Activated naive CD4-positive, alpha-beta T cell treated with anti-CD3 and anti-CD28 coated beads, Interleukin-2, amount 50 U/mL, for 16 hours (primary cell): ENCODE measurements around the gene THSD4.
"Not testable (repeated sequence)": the region's sequence is repeated elsewhere in the genome, so short reads cannot be mapped to it uniquely, and the experiment has no call there.

Experiments
- DNase-seq: peaks from one replicate; pipeline ENCODE4 v3.0.0-alpha.2; 2020

The THSD4 gene

GRCh38 chr15:71153823-71154524 lies 38.7 kb downstream of the THSD4 start:
- DNase-seq: no peak

DNA sequence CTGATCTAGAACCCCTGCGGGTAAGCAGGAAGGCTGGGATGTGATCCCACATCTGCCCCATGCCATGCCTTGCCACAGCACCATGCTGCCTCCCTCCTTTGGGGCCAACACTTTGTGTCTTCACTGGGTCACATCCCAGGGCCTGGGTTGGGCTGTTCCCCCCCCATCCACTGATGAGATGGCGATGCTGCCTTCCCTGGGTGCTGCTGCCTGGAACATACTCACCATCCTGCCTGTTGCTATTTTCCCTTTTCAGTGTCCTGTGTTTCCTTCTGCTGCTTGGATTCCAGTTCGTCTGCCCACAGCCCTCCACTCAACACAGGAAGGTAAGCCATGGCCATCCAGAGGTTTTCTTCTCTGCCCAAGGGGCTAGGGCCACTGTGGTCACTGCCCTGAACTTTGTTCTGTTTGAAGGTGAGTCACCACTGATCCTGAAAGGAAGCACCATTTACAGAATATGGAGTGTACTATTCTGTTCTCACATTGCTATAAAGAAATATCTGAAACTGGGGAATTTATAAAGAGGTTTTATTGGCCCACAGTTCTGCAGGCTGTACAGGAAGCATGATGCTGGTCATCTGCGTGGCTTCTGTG lies 39.4 kb downstream of the THSD4 start:
- DNase-seq: no peak

GRCh38 chr15:71155534-71155933 lies 40.3 kb downstream of the THSD4 start:
- DNase-seq: no peak

- DNase-seq: no peak
Observed at GRCh38 chr15:71160976-71161375, 45.7 kb downstream of the THSD4 start.

GRCh38 chr15:71162309-71162708 lies 47.0 kb downstream of the THSD4 start:
- no peak for DNase-seq

- not testable (repeated sequence) for DNase-seq
Observed at GRCh38 chr15:71164606-71165005, 49.3 kb downstream of the THSD4 start.

- no peak for DNase-seq
Observed at GRCh38 chr15:71167445-71168165, 52.3 kb downstream of the THSD4 start.

DNA sequence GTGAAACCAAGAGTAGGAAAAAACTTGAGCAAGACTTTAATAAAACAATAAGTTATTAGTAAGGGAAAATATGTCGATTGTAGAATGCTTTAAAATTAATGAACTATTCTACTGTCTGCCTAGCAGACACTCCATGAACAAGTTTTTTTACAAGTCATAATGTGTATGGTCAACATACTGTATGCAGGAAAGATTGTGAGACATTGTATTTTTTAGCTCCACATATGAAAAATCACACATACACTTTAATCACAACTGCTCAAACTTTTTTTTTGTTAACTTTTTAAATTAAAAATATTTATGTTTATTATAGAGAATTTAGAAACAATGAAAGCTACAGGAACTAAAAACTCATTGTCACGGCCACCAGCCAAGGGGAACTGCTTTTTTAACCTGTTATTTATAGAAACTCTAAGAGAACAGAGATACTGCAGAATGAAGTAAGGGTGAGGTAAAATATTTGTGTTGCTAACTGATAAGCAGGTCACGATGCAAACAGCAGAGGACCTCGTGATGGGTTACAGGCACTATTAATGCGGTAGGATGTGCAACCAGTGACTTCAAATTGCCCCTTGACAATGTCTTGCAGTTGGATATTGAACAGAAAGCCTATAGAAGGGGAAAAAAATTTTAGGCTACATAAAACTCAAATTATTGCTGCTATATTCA lies 53.0 kb downstream of the THSD4 start:
- no peak for DNase-seq

- DNase-seq: no peak
Observed at GRCh38 chr15:71170163-71170562, 54.9 kb downstream of the THSD4 start.

DNA sequence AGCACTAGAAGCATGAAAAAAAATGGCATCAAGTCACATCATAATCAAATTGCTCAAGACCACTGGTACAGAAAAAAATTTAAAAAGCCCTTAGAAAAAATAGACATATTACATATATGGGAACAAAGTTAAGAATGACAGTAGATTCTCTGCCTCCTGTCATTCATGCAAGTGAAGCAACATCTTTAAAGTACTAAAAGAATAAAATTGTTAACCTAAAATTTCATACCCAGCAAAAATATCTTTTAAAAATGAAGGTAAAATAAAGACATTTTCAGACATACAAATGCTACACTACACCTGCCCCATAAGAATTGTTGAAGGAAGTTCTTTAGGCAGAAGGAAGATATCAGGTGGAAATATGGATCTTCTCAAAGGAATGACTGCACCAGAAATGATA lies 55.9 kb downstream of the THSD4 start:
- no peak for DNase-seq

DNA sequence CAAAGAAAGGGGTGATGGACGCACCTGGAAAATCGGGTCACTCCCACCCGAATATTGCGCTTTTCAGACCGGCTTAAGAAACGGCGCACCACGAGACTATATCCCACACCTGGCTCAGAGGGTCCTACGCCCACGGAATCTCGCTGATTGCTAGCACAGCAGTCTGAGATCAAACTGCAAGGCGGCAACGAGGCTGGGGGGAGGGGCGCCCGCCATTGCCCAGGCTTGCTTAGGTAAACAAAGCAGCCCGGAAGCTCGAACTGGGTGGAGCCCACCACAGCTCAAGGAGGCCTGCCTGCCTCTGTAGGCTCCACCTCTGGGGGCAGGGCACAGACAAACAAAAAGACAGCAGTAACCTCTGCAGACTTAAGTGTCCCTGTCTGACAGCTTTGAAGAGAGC lies 59.1 kb downstream of the THSD4 start:
- DNase-seq: not testable (repeated sequence)

DNA sequence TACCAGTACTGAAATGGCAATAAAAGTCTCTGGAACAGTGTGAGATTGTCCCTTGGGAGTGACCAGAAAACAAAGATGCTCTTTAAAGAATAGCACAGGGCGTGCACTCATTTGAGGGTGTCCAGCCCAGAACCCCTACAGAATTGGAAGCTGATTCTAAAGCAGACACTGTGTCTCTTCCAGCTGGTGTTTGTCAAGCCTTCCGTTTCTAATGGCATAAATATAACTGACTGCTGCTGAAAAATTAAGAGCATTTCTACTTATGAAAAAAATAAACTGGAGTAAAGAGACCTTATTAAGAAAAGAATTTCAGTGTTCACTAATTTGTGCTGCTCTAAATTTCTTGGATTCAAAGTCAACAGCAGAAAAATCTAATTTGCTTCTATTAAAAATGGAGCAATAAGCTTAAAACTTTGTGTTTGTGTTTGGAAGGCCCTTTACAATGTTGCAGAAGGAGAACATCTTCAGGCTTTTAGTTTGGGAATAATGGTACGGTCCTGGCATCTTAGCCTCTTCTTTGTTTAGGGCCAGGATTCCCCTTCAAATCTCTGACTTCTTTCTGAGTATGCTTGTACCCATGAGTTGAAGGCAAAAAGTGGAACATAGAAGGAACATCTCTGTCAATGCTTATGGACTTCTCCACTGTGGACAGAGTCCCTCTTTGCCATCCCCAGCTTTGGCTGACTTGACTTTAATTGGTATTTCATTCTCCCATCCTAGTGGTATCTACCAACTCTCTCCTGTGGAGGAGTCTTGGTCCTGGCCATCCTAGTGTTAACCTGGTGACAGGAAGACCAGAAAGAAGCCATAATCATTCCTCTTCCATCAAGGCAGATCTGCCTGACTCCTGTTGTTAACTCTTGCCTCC lies 65.9 kb downstream of the THSD4 start:
- no peak for DNase-seq

GRCh38 chr15:71182522-71182921 lies 67.3 kb downstream of the THSD4 start:
- no peak for DNase-seq

GRCh38 chr15:71183063-71183462 lies 67.8 kb downstream of the THSD4 start:
- DNase-seq: no peak

DNA sequence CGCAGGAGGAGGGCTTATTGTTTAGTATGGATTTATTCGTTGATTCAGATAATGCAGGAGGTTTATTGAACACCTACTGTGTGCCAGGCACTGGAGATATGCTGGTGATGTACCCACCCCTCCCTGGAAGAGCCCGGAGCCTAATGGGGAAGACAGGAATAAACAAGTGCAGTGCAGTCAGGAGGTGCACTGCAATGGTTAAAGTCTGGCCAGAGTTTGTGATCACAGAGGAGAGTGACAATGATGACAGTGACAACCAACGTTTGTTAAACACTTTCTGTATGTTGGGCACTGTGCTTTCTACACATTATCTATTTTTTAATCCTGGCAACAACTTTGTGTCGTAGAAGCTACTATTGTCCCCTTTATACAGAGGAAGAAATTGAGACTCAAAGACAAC lies 70.4 kb downstream of the THSD4 start:
- DNase-seq: no peak

- DNase-seq: no peak
Observed at GRCh38 chr15:71186267-71186666, 71.0 kb downstream of the THSD4 start.

DNA sequence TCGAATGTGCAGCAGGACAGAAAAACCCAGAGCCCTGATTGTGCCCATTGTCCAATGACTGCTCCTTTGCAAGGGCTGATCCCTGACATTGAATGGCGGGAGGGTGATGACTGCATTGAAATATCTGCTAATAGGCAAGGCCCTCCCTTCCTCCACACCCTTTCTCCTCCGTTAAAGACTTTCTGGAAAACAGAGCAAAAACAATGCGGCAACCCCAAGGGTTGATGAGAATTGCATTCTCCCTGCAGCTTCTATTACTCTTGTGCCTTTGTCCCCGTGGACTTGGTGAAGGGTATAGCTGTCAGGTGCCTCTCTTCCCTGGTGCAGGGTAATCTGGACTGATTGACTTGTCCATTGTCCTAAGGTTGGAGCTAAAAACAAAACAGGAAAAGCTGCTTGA lies 71.8 kb downstream of the THSD4 start:
- no peak for DNase-seq

DNA sequence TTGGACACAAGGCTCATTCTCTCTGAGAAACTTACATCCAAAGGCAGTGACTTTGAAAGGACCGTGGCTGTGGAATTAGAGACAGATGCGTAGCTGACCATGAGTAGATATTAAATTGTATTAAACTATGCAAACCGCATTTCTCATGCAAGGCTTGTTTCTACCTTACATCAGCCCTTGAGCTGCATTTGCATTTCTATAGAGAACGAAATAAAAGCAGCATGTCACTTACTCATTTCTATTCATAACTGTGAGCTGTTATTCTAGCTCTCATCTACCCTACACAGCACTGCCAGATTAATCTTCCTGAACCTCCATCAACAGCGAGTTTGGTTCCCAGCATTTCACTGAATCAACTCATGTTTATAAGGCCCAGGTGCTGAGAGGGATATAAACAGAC lies 72.3 kb downstream of the THSD4 start:
- DNase-seq: no peak

- DNase-seq: no peak
Observed at GRCh38 chr15:71189718-71190117, 74.4 kb downstream of the THSD4 start.

GRCh38 chr15:71191296-71191695 lies 76.0 kb downstream of the THSD4 start:
- no peak for DNase-seq

DNA sequence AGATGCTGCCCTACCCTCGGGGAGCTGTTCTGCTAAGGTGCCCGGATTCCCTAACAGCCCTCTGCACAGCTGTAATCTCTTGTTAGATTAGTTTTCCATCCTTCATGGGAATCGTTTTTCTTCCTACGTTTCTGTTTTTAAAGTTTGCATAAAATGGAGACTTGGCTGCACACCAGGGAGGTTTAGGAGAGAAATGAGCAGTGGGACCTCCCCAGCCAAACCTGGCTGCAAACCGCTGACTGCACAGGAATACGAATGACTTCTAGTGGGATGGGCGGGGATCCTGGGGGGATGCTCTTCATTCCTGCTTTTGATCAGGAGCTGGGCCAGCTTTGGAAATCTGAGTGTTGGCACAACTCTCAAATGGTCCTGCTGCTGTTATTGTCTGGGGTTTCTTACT lies 77.5 kb downstream of the THSD4 start:
- no peak for DNase-seq

GRCh38 chr15:71194286-71194685 lies 79.0 kb downstream of the THSD4 start:
- no peak for DNase-seq

- no peak for DNase-seq
Observed at GRCh38 chr15:71195242-71195641, 80.0 kb downstream of the THSD4 start.
